Measurements from ENCODE around the gene ATXN8OS.

- no peak for TF ChIP-seq POLR2AphosphoS5 (IDR thresholded peaks at IDR 0.05; ENCODE audit: borderline replicate concordance, low read depth, low read length)
- no peak for TF ChIP-seq EZH2 (IDR thresholded peaks at IDR 0.05)
- TF ChIP-seq FOXP2 (optimal IDR thresholded peaks at IDR 0.05; ENCODE audit: control extremely low read depth, extremely low read length, insufficient read depth): no peak
Observed at GRCh38 chr13:70108356-70109105, 905 bp downstream of the ATXN8OS start, which contains the start of gene KLHL1.
